ENCODE results near the gene GMPR2. TPM values are rescaled to one million over a fixed set of nuclear protein-coding genes. Genes with fewer than 3 reads are reported as not detected.
"Not testable (repeated sequence)": the region's sequence is repeated elsewhere in the genome, so short reads cannot be mapped to it uniquely, and the experiment has no call there.

The GMPR2 gene
- total RNA-seq, 2 donors from 2014 or later, result 54.5 to 106 TPM

- no peak for DNase-seq (ENCODE audit: low spot score)
- Histone ChIP-seq H3K27ac (no peak overlapping the region), H3K36me3 (no peaks in the 10 kb centered on the region), H3K9me3 (no peaks in the 10 kb centered on the region), H3K4me1 (replicated peaks) (no peaks in the 10 kb centered on the region), H3K4me3 (no peak overlapping the region), H3K27me3 (replicated peaks; ENCODE audit: insufficient read depth) (no peaks in the 10 kb centered on the region)
- WGBS, result 84% methylated on average over 7 of the region's 7 CpGs
- TF ChIP-seq CTCF (IDR thresholded peaks at IDR 0.05), result no peak
- no peak for TF ChIP-seq POLR2AphosphoS5 (IDR thresholded peaks at IDR 0.05)
- TF ChIP-seq POLR2A (IDR thresholded peaks at IDR 0.05), result no peak
- intact Hi-C loops (cut with DNase I), result no loop called here
Observed at GRCh38 chr14:24198814-24199524, 33.8 kb upstream of the GMPR2 start.

GRCh38 chr14:24202538-24202937 is 30.2 kb upstream of the GMPR2 start:
- H3K27me3 ChIP-seq (replicated peaks; ENCODE audit: insufficient read depth); DNase-seq (ENCODE audit: low spot score); intact Hi-C loops (cut with DNase I); H3K4me1 ChIP-seq (replicated peaks); H3K27ac ChIP-seq; H3K36me3 ChIP-seq; H3K9me3 ChIP-seq; H3K4me3 ChIP-seq: not testable (repeated sequence)
- 92% methylated on average over 8 of the region's 8 CpGs for WGBS

GRCh38 chr14:24203249-24203886 is 29.4 kb upstream of the GMPR2 start:
- WGBS, result 98% methylated on average over 16 of the region's 16 CpGs
- H3K27ac ChIP-seq; H3K36me3 ChIP-seq; DNase-seq (ENCODE audit: low spot score); H3K4me3 ChIP-seq; H3K9me3 ChIP-seq; intact Hi-C loops (cut with DNase I); H3K27me3 ChIP-seq (replicated peaks; ENCODE audit: insufficient read depth); H3K4me1 ChIP-seq (replicated peaks): not testable (repeated sequence)

- DNase-seq (ENCODE audit: low spot score), result no peak
- no peak overlapping the region for H3K27ac ChIP-seq
- WGBS, result 93% methylated on average over 7 of the region's 7 CpGs
- no peaks in the 10 kb centered on the region for H3K9me3 ChIP-seq
- intact Hi-C loops (cut with DNase I), result no loop called here
- H3K4me1 ChIP-seq (replicated peaks), result no peaks in the 10 kb centered on the region
- TF ChIP-seq CTCF (IDR thresholded peaks at IDR 0.05), result no peak
- TF ChIP-seq POLR2AphosphoS5 (IDR thresholded peaks at IDR 0.05), result no peak
- TF ChIP-seq POLR2A (IDR thresholded peaks at IDR 0.05), result no peak
- H3K4me3 ChIP-seq, result no peak overlapping the region
- no peaks in the 10 kb centered on the region for H3K27me3 ChIP-seq (replicated peaks; ENCODE audit: insufficient read depth)
- no peaks in the 10 kb centered on the region for H3K36me3 ChIP-seq
Observed at GRCh38 chr14:24204163-24205146, 28.3 kb upstream of the GMPR2 start.

GRCh38 chr14:24206260-24207103 is 26.2 kb upstream of the GMPR2 start:
- Histone ChIP-seq H3K4me1 (replicated peaks) (no peaks in the 10 kb centered on the region), H3K9me3 (no peaks in the 10 kb centered on the region), H3K36me3 (no peaks in the 10 kb centered on the region), H3K27me3 (replicated peaks; ENCODE audit: insufficient read depth) (no peaks in the 10 kb centered on the region), H3K4me3 (no peak overlapping the region), H3K27ac (no peak overlapping the region)
- no peak for DNase-seq (ENCODE audit: low spot score)
- intact Hi-C loops (cut with DNase I), result no loop called here
- 98% methylated on average over 11 of the region's 11 CpGs for WGBS
- TF ChIP-seq POLR2A (IDR thresholded peaks at IDR 0.05) (no peak), CTCF (IDR thresholded peaks at IDR 0.05) (no peak), POLR2AphosphoS5 (IDR thresholded peaks at IDR 0.05) (no peak)
